Measurements from ENCODE around the gene NAMPT. TPM values are rescaled to one million over a fixed set of nuclear protein-coding genes. Genes with fewer than 3 reads are reported as not detected.

Gene NAMPT
- total and polyA plus RNA-seq, 9 of the 15 experiments (the other 6 are each of a cell fraction or from before 2014, with no cell fraction given) = 41.1 to 160 (median 106) TPM

GRCh38 chr7:106284714-106285050 lies at the start of gene NAMPT (continued):
- TF ChIP-seq PATZ1 (CRISPR knock-in tag; IDR thresholded peaks at IDR 0.05; ENCODE audit: borderline replicate concordance) (no peak), PHB2 (IDR thresholded peaks at IDR 0.05; ENCODE audit: low read depth) (no peak), NFIC (IDR thresholded peaks at IDR 0.05) (peak; percentile 28), PPARD (CRISPR knock-in tag; IDR thresholded peaks at IDR 0.05) (no peak), CTCF (IDR thresholded peaks at IDR 0.05 in 2 of 3, conservative IDR thresholded peaks at IDR 0.05 in 1 of 3; ENCODE audit: insufficient read depth in 2 of 3, low read depth in 1 of 3, low read length in 3 of 3) (no peak), RBM39 (optimal IDR thresholded peaks at IDR 0.05; ENCODE audit: low read depth, low read length) (peak; percentile 87), CGGBP1 (CRISPR knock-in tag; IDR thresholded peaks at IDR 0.05) (0 out of 2 replicates have a peak, but pooled peaks have one; percentile 69), RFX1 (IDR thresholded peaks at IDR 0.05) (no peak), PRPF4 (IDR thresholded peaks at IDR 0.05; ENCODE audit: insufficient read depth, low read depth, low read length, poor library complexity, severe bottlenecking) (peak; percentile 83), ELK3 (CRISPR knock-in tag; IDR thresholded peaks at IDR 0.05) (no peak), ZNF408 (CRISPR knock-in tag; IDR thresholded peaks at IDR 0.05; ENCODE audit: low read depth) (no peak), ATF2 (CRISPR knock-in tag; IDR thresholded peaks at IDR 0.05) (no peak), TAF1 (IDR thresholded peaks at IDR 0.05; ENCODE audit: control insufficient read depth, extremely low read depth, insufficient read depth, low read length, severe bottlenecking) (peak; percentile 92), RFX5 (IDR thresholded peaks at IDR 0.05; ENCODE audit: low read depth, low read length) (no peak), KHSRP (IDR thresholded peaks at IDR 0.05) (no peak), CUX1 (CRISPR knock-in tag; IDR thresholded peaks at IDR 0.05) (no peak), ZNF764 (CRISPR knock-in tag; IDR thresholded peaks at IDR 0.05; ENCODE audit: low read depth) (no peak)

Data from K562 (cell line).